GM12878 (cell line): ENCODE measurements around the gene HDDC3. TPM values are rescaled to one million over a fixed set of nuclear protein-coding genes. Genes with fewer than 3 reads are reported as not detected.

Source experiments
- ATAC-seq: fragments of 200-7000 bp; cut with Tn5 transposase; 3 replicates; pipeline ENCODE4 v1.9.1; 2020; ENCODE audit warnings: mild to moderate bottlenecking, moderate library complexity
- BruUV-seq: library from RNA; stranded (reverse); fragments of 400-500 nt; replicated peaks from 2 replicates; lab custom pipeline; 2021; lab: Mats Ljungman, UMichigan
- CTCF ChIA-PET: fragments of 300-600 bp; sonication (Branson Sonifier 250); formaldehyde crosslinking; extraction: SDS; loops from one replicate; lab custom pipeline; 2021; ENCODE audit warnings: inconsistent platforms; lab: Yijun Ruan, JAX
- POLR2A ChIA-PET: fragments of 350-600 bp; formaldehyde crosslinking; extraction: SDS; loops from one replicate; lab custom pipeline; 2021; ENCODE audit warnings: inconsistent platforms; lab: Charles Lee
- RAD21 ChIA-PET: fragments of 300-600 bp; sonication (Branson Sonifier 250); formaldehyde crosslinking; loops from one replicate; lab custom pipeline; 2023; ENCODE audit warnings: antibody characterized with exemption; ENCODE audit not compliant: unreplicated experiment; lab: Charles Lee
- SMC1A ChIA-PET: fragments of 300-600 bp; sonication (Branson Sonifier 250); formaldehyde crosslinking; loops from one replicate; lab custom pipeline; 2023; ENCODE audit not compliant: unreplicated experiment, uncharacterized antibody; lab: Charles Lee
- DNase-seq: peaks from one replicate; pipeline ENCODE4 v3.0.0-alpha.2; 2011; ENCODE audit warnings: low read depth, low spot score
- FAIRE-seq: peaks from 3 replicates; lab custom pipeline; 2011; peaks lifted over from hg19 to GRCh38; lab: Jason Lieb, UNC
- H2AFZ ChIP-seq: 2 replicates; pipeline ENCODE4 v1.6.0; 2011; ENCODE audit warnings: low read depth, low read length, control low read depth; ENCODE audit not compliant: control insufficient read depth
- H3K27ac ChIP-seq: 2 replicates; pipeline ENCODE4 v1.5.1; 2011; ENCODE audit warnings: control low read depth; ENCODE audit not compliant: control insufficient read depth, insufficient read depth
- H3K27me3 ChIP-seq, 2 experiments: replicated peaks in 1 of 2; 2 replicates each; pipeline versions ENCODE4 v1.6.0 to v1.6.1; 2011; ENCODE audit warnings: low read length in 1 of 2; ENCODE audit not compliant: control insufficient read depth in 2 of 2, insufficient read depth in 2 of 2
- H3K36me3 ChIP-seq, 2 experiments: 2 replicates each; pipeline ENCODE4 v1.5.1; 2011; ENCODE audit warnings: low read length in 1 of 2; ENCODE audit not compliant: control insufficient read depth in 2 of 2, insufficient read depth in 2 of 2
- H3K4me1 ChIP-seq: 2 replicates; pipeline ENCODE4 v1.6.1; 2011; ENCODE audit warnings: mild to moderate bottlenecking, low read length, moderate library complexity, mixed read lengths; ENCODE audit not compliant: control insufficient read depth, insufficient read depth
- H3K4me2 ChIP-seq: 2 replicates; pipeline ENCODE4 v1.6.0; 2011; ENCODE audit warnings: control low read depth; ENCODE audit not compliant: control insufficient read depth, insufficient read depth
- H3K4me3 ChIP-seq: fragments of 200-600 bp; sonication (generic); 2 replicates; pipeline ENCODE4 v1.5.1; 2016
- H3K79me2 ChIP-seq: 2 replicates; pipeline ENCODE4 v1.6.0; 2011; ENCODE audit warnings: low read length; ENCODE audit not compliant: control insufficient read depth, insufficient read depth
- H3K9ac ChIP-seq: 2 replicates; pipeline ENCODE4 v1.8.0; 2011; ENCODE audit warnings: low read length, control low read depth, mixed read lengths; ENCODE audit not compliant: control insufficient read depth, insufficient read depth
- H3K9me3 ChIP-seq: replicated peaks from 3 replicates; pipeline ENCODE4 v1.5.1; 2011; ENCODE audit warnings: mild to moderate bottlenecking, low read length; ENCODE audit not compliant: control insufficient read depth, insufficient read depth
- H4K20me1 ChIP-seq: 2 replicates; pipeline ENCODE4 v1.6.0; 2011; ENCODE audit not compliant: control insufficient read depth, insufficient read depth
- NRF1 ChIP-seq: conservative IDR thresholded peaks from 2 replicates; pipeline ENCODE4 v1.6.1; 2011; ENCODE audit warnings: mild to moderate bottlenecking, low read depth, low read length, improper control_type of control experiment
- RELA ChIP-seq: fragments of 450-650 bp; IDR thresholded peaks from 2 replicates; pipeline ENCODE4 v1.8.0; 2014; ENCODE audit warnings: borderline replicate concordance; ENCODE audit not compliant: partially characterized antibody
- ZBTB4 ChIP-seq: fragments of 450-650 bp; formaldehyde crosslinking; IDR thresholded peaks from 2 replicates; pipeline ENCODE4 v1.4.0; 2022; ENCODE audit warnings: mild to moderate bottlenecking, moderate library complexity
- ZNF274 ChIP-seq: IDR thresholded peaks from one replicate; pipeline ENCODE4 v1.8.0; 2011; ENCODE audit not compliant: insufficient read length, insufficient read depth
- ZSCAN29 ChIP-seq: fragments of 450-650 bp; IDR thresholded peaks from 2 replicates; pipeline ENCODE4 v1.6.1; 2017; ENCODE audit warnings: mild to moderate bottlenecking, moderate library complexity
- WGBS: methylation state at CpG from one replicate; pipeline ENCODE4 v1.1.6; 2016; ENCODE audit warnings: low lambda C conversion rate; ENCODE audit not compliant: insufficient replicate concordance, insufficient coverage; ENCODE audit errors: missing lambda C conversion rate; 5-methylcytosine and 5-hydroxymethylcytosine counted together
- in situ Hi-C: fragments of 300-500 bp; cut with MboI; formaldehyde crosslinking; loops from 9 replicates; pipeline ENCODE4 v1.14.3; 2018; ENCODE audit warnings: mixed read lengths
- intact Hi-C: fragments of 100-400 bp; cut with micrococcal nuclease; formaldehyde crosslinking; loops from one replicate; pipeline ENCODE4 v1.14.2; 2022; ENCODE audit not compliant: unreplicated experiment
- polyA plus RNA-seq, 11 experiments: library from polyadenylated mRNA; depleted of rRNA in 4 of 11; unstranded in 6 of 11; stranded (reverse) in 5 of 11; fragments of >200 nt; fragmentation: Nextera tagmentation in 4 of 11; fragmentation: Illumina TruSeq in 1 of 11; extraction: Ambion mirVana in 4 of 11; extraction: Trizol in 1 of 11; gene quantifications; 1 replicate in 1 of 11; 2 replicates in 10 of 11; pipeline versions ENCODE4 v1.2.1 to v1.2.3, GENCODE V29; 2011 to 2016; ENCODE audit warnings: inconsistent platforms in 2 of 11, missing spikeins in 2 of 11, low read depth in 1 of 11
- total RNA-seq, 4 experiments: library from RNA; depleted of rRNA in 3 of 4; stranded (reverse); fragments of >200 nt in 3 of 4; fragmentation: Illumina TruSeq in 1 of 4; extraction: Trizol in 1 of 4; gene quantifications; 2 replicates each; pipeline versions ENCODE4 v1.2.1 to v1.2.3, GENCODE V29; 2013 to 2021
- TF ChIP-seq, protein P1 (sequence below): IDR thresholded peaks from 2 replicates; pipeline ENCODE4 v1.6.1; 2011; ENCODE audit warnings: borderline replicate concordance, low read depth, mild to moderate bottlenecking, moderate library complexity, low read length; ENCODE audit not compliant: insufficient read depth, poor library complexity, severe bottlenecking

Gene HDDC3
- total and polyA plus RNA-seq, 10 of the 15 experiments (the other 5 are each of a cell fraction or from before 2014, with no cell fraction given), result 5.6 to 39.5 (median 23.0) TPM

GRCh38 chr15:90885432-90886290 is 46.7 kb downstream of the HDDC3 start (continued):
- TF ChIP-seq ZBTB4 (CRISPR knock-in tag), result no peak
- TF ChIP-seq RELA, result no peak

DNA sequence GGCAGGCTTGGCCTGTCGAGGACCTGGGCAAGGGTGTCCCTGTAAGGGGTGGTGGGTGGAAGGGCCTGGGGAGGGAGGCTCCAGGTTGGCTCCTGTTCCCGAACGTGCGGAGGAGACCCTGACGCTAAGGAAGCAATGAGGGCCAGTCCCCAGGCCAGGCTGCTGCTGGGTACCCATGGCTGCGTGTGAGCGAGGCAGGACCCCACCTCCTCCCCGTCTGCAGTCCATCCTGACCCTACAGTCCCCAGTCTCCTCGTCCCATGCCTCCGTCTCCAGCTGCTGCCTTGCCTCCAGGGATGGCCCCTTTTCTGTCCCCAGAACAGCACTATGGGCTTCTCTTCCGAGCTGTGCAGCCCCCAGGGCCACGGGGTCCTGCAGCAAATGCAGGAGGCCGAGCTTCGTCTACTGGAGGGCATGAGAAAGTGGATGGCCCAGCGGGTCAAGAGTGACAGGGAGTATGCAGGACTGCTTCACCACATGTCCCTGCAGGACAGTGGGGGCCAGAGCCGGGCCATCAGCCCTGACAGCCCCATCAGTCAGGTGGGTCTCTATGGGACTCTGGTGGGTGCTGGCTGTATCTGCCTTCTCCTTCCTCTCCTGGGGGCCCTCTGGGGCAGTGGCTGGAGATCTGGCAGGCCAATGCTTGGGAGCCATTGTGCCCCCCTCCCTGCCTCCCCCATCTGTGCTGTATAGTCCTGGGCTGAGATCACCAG is 47.5 kb downstream of the HDDC3 start:
- Histone ChIP-seq H3K4me1 (peaks cover 19% of the 10 kb centered on the region), H3K9ac (peak overlapping the region; percentile 73), H3K9me3 (no peaks in the 10 kb centered on the region), H4K20me1 (no peaks in the 10 kb centered on the region), H3K4me2 (peak overlapping the region; percentile 49), H3K36me3 (peaks cover 0 to 12% of the 10 kb centered on the region in 2 experiments; a peak in 2 of 4 replicates), H3K27ac (peak overlapping the region; percentile 57; the same call in 1 of the 2 replicates), H3K4me3 (peak overlapping the region; percentile 37; the same call in 1 of the 2 replicates), H2AFZ (peak overlapping the region; percentile 47), H3K27me3 (no peaks in the 10 kb centered on the region), H3K79me2 (no peaks in the 10 kb centered on the region; the same call in 1 of the 2 replicates)
- SMC1A ChIA-PET, result interaction anchor here (0.5 to 4.6 kb wide), 41 partner anchors 10 to 586 kb away, joined by 3 to 49 read pairs (median 5); partner anchors contain the start of genes HDDC3, MAN2A2 and UNC45A
- CTCF ChIA-PET, result interaction anchor here (0.7 to 4.7 kb wide), 50 partner anchors 9 to 592 kb away, joined by 3 to 104 read pairs (median 8); partner anchors contain the start of genes BLM, FURIN, HDDC3 and UNC45A
- POLR2A ChIA-PET, result interaction anchor here (0.9 to 1.6 kb wide), 4 partner anchors 47 to 237 kb away, joined by 3 to 6 read pairs (median 6); partner anchors contain the start of gene HDDC3
- in situ Hi-C loops (loop anchor here (5.0 kb wide), 2 partner anchors 238 to 563 kb away; no protein-coding TSS in a partner anchor), intact Hi-C loops (loop anchor here (5.0 to 10.0 kb wide), 4 partner anchors 68 to 390 kb away; partner anchors contain the start of gene BLM)
- TF ChIP-seq NRF1 (no peak), ZNF274 (no peak), ZSCAN29 (no peak)
- TF ChIP-seq, protein P1, sequence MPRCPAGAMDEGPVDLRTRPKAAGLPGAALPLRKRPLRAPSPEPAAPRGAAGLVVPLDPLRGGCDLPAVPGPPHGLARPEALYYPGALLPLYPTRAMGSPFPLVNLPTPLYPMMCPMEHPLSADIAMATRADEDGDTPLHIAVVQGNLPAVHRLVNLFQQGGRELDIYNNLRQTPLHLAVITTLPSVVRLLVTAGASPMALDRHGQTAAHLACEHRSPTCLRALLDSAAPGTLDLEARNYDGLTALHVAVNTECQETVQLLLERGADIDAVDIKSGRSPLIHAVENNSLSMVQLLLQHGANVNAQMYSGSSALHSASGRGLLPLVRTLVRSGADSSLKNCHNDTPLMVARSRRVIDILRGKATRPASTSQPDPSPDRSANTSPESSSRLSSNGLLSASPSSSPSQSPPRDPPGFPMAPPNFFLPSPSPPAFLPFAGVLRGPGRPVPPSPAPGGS, result no peak
- no TSS peak for BruUV-seq
- ATAC-seq (peak; percentile 17), FAIRE-seq (peak; percentile 13), DNase-seq (no peak)
- RAD21 ChIA-PET, result interaction anchor here (0.7 to 4.0 kb wide), 35 partner anchors 11 to 592 kb away, joined by 3 to 57 read pairs (median 6); partner anchors contain the start of genes BLM, HDDC3, MAN2A2 and UNC45A
- WGBS, result 82% methylated on average over 16 of the region's 16 CpGs
